HEK293T (cell line): ENCODE results near the gene PNPT1.

Source experiments
- BHLHE40 ChIP-seq: fragments of 450-650 bp; IDR thresholded peaks from 2 replicates; pipeline ENCODE4 v1.6.1; 2016; ENCODE audit warnings: mild to moderate bottlenecking, moderate library complexity, borderline replicate concordance
- CTBP1 ChIP-seq: fragments of 450-650 bp; IDR thresholded peaks from 2 replicates; pipeline ENCODE4 v1.6.1; 2016; ENCODE audit warnings: borderline replicate concordance
- ELF4 ChIP-seq: fragments of 450-650 bp; IDR thresholded peaks from 2 replicates; pipeline ENCODE4 v1.6.1; 2017; ENCODE audit warnings: antibody characterized with exemption
- FOXA1 ChIP-seq: fragments of 450-650 bp; IDR thresholded peaks from 2 replicates; pipeline ENCODE4 v1.6.1; 2016; ENCODE audit warnings: mild to moderate bottlenecking
- FOXM1 ChIP-seq: fragments of 450-650 bp; IDR thresholded peaks from 2 replicates; pipeline ENCODE4 v1.6.1; 2017; ENCODE audit warnings: mild to moderate bottlenecking, borderline replicate concordance
- HDGF ChIP-seq: fragments of 450-650 bp; IDR thresholded peaks from 2 replicates; pipeline ENCODE4 v1.6.1; 2017; ENCODE audit warnings: antibody characterized with exemption, borderline replicate concordance
- PKNOX1 ChIP-seq: fragments of 450-650 bp; IDR thresholded peaks from 2 replicates; pipeline ENCODE4 v1.6.1; 2016
- SP1 ChIP-seq: fragments of 450-650 bp; IDR thresholded peaks from 2 replicates; pipeline ENCODE4 v1.6.1; 2017
- SUZ12 ChIP-seq: fragments of 450-650 bp; IDR thresholded peaks from 2 replicates; pipeline ENCODE4 v1.6.1; 2016; ENCODE audit warnings: mild to moderate bottlenecking
- TARDBP ChIP-seq: fragments of 450-650 bp; IDR thresholded peaks from 2 replicates; pipeline ENCODE4 v1.6.1; 2016
- ZNF384 ChIP-seq: fragments of 450-650 bp; IDR thresholded peaks from 2 replicates; pipeline ENCODE4 v1.6.1; 2016

GRCh38 chr2:55719852-55720251 lies 26.2 kb upstream of the PNPT1 start:
- TF ChIP-seq FOXM1 (no peak), SUZ12 (no peak), ELF4 (no peak), PKNOX1 (no peak), FOXA1 (no peak), HDGF (no peak), ZNF384 (no peak), SP1 (no peak), CTBP1 (no peak), BHLHE40 (no peak), TARDBP (no peak)
